HepG2 (cell line): Measurements from ENCODE around the gene TTYH2. TPM values are rescaled to one million over a fixed set of nuclear protein-coding genes. Genes with fewer than 3 reads are reported as not detected.

ENCODE experiments used
- ATAC-seq: fragments of 200-7000 bp; cut with Tn5 transposase; 3 replicates; pipeline ENCODE4 v1.9.1; 2020; ENCODE audit warnings: mild to moderate bottlenecking, moderate library complexity
- BruUV-seq: library from RNA; stranded (reverse); fragments of 400-500 nt; replicated peaks from 2 replicates; lab custom pipeline; 2021; lab: Mats Ljungman, UMichigan
- CTCF ChIA-PET: fragments of 300-600 bp; formaldehyde crosslinking; extraction: SDS; loops from one replicate; lab custom pipeline; 2021; ENCODE audit warnings: low total read pairs, inconsistent platforms, low intra/inter-chr PET ratio; lab: Yijun Ruan, JAX
- POLR2A ChIA-PET: fragments of 350-600 bp; sonication (Branson Sonifier 250); formaldehyde crosslinking; loops from one replicate; lab custom pipeline; 2020; ENCODE audit warnings: antibody characterized with exemption, inconsistent platforms; lab: Yijun Ruan, JAX
- DNase-seq: peaks from one replicate; pipeline ENCODE4 v3.0.0-alpha.2; 2015; ENCODE audit warnings: low spot score
- FAIRE-seq: peaks from 3 replicates; lab custom pipeline; 2011; peaks lifted over from hg19 to GRCh38; lab: Jason Lieb, UNC
- H2AFZ ChIP-seq: one replicate; pipeline ENCODE4 v1.6.1; 2011; ENCODE audit warnings: low read length, inconsistent platforms
- H3K27ac ChIP-seq: fragments of 300-600 bp; 3 replicates; pipeline ENCODE4 v1.8.0; 2011; ENCODE audit warnings: mixed run types, mild to moderate bottlenecking, mixed read lengths, low read length, inconsistent platforms; ENCODE audit not compliant: insufficient read depth; ENCODE audit errors: extremely low read length
- H3K27me3 ChIP-seq, 2 experiments: fragments of 200-600 bp in 1 of 2; 2 replicates in 1 of 2; 3 replicates in 1 of 2; pipeline versions ENCODE4 v1.6.0 to v1.8.0; 2011; ENCODE audit warnings: low read length in 2 of 2, mild to moderate bottlenecking in 2 of 2, moderate library complexity in 2 of 2, inconsistent platforms in 1 of 2; ENCODE audit not compliant: insufficient read depth in 2 of 2, control insufficient read depth in 1 of 2
- H3K36me3 ChIP-seq, 2 experiments: fragments of 200-600 bp in 1 of 2; replicated peaks in 1 of 2; 2 replicates in 1 of 2; 3 replicates in 1 of 2; pipeline versions ENCODE4 v1.5.1 to v1.8.0; 2011; ENCODE audit warnings: low read length in 2 of 2, inconsistent platforms in 1 of 2; ENCODE audit not compliant: insufficient read depth in 2 of 2, control insufficient read depth in 1 of 2
- H3K4me1 ChIP-seq: 2 replicates; pipeline ENCODE4 v1.5.1; 2012; ENCODE audit warnings: low read length, inconsistent platforms; ENCODE audit not compliant: insufficient read depth
- H3K4me2 ChIP-seq: 2 replicates; pipeline ENCODE4 v1.6.0; 2011; ENCODE audit warnings: low read depth, low read length, inconsistent platforms
- H3K4me3 ChIP-seq, 3 experiments: fragments of 200-600 bp in 1 of 3; sonication (generic), shearing (Covaris generic) in 1 of 3; replicated peaks in 1 of 3; 2 replicates each; pipeline ENCODE4 v1.5.1; 2011 to 2016; ENCODE audit warnings: low read length in 3 of 3, inconsistent platforms in 2 of 3, low read depth in 2 of 3, mild to moderate bottlenecking in 2 of 3, control low read depth in 1 of 3, mixed read lengths in 1 of 3; ENCODE audit not compliant: insufficient read depth in 1 of 3
- H3K79me2 ChIP-seq: one replicate; pipeline ENCODE4 v1.6.1; 2011; ENCODE audit warnings: low read length, inconsistent platforms; ENCODE audit not compliant: insufficient read depth
- H3K9ac ChIP-seq: 2 replicates; pipeline ENCODE4 v1.6.0; 2011; ENCODE audit warnings: mild to moderate bottlenecking, low read depth, low read length, inconsistent platforms; ENCODE audit not compliant: insufficient read depth
- H3K9me3 ChIP-seq: 2 replicates; pipeline ENCODE4 v1.5.1; 2012; ENCODE audit warnings: mild to moderate bottlenecking, low read length
- H4K20me1 ChIP-seq: 2 replicates; pipeline ENCODE4 v1.6.0; 2011; ENCODE audit warnings: inconsistent platforms, mild to moderate bottlenecking, low read length, moderate library complexity; ENCODE audit not compliant: insufficient read depth
- AHDC1 ChIP-seq: sonication (generic); formaldehyde crosslinking; IDR thresholded peaks from 2 replicates; pipeline ENCODE4 v1.5.1; 2020; ENCODE audit warnings: mild to moderate bottlenecking, missing genetic modification reagents, borderline replicate concordance
- MYNN ChIP-seq: sonication (generic); formaldehyde crosslinking; IDR thresholded peaks from 2 replicates; pipeline ENCODE4 v1.4.0; 2020; ENCODE audit warnings: mild to moderate bottlenecking, low read depth, missing genetic modification reagents
- POGK ChIP-seq: sonication (generic); formaldehyde crosslinking; conservative IDR thresholded peaks from 2 replicates; pipeline ENCODE4 v1.8.0; 2022; ENCODE audit warnings: mild to moderate bottlenecking, moderate library complexity, missing genetic modification reagents
- SIX4 ChIP-seq: sonication (generic); formaldehyde crosslinking; IDR thresholded peaks from 2 replicates; pipeline ENCODE4 v1.4.0; 2020; ENCODE audit warnings: missing genetic modification reagents
- SP1 ChIP-seq, 2 experiments: fragments of 450-650 bp in 1 of 2; sonication (generic) in 1 of 2; formaldehyde crosslinking in 1 of 2; IDR thresholded peaks; 2 replicates each; pipeline versions ENCODE4 v1.4.0 to v1.6.1; 2016 to 2020; ENCODE audit warnings: missing genetic modification reagents in 1 of 2
- SYNCRIP ChIP-seq: fragments of 200-400 bp; formaldehyde crosslinking; IDR thresholded peaks from 2 replicates; pipeline ENCODE4 v1.6.1; 2018; ENCODE audit warnings: mild to moderate bottlenecking, low read depth, low read length; ENCODE audit not compliant: insufficient read depth
- ZBTB26 ChIP-seq: IDR thresholded peaks from 2 replicates; pipeline ENCODE4 v1.6.1; 2016; ENCODE audit warnings: missing compliant biosample characterization, missing genetic modification reagents, borderline replicate concordance
- ZBTB43 ChIP-seq: sonication (generic); formaldehyde crosslinking; conservative IDR thresholded peaks from 2 replicates; pipeline ENCODE4 v1.4.0; 2020; ENCODE audit warnings: missing genetic modification reagents
- ZNF281 ChIP-seq: sonication (generic); formaldehyde crosslinking; IDR thresholded peaks from 2 replicates; pipeline ENCODE4 v1.4.0; 2020; ENCODE audit warnings: missing genetic modification reagents, borderline replicate concordance
- ZNF672 ChIP-seq: sonication (generic); formaldehyde crosslinking; IDR thresholded peaks from 2 replicates; pipeline ENCODE4 v1.8.1; 2022; ENCODE audit warnings: missing genetic modification reagents
- WGBS: methylation state at CpG from one replicate; pipeline ENCODE4 v1.1.6; 2017; ENCODE audit warnings: low lambda C conversion rate; 5-methylcytosine and 5-hydroxymethylcytosine counted together
- in situ Hi-C: cut with HindIII; loops from 2 replicates; pipeline ENCODE4 v1.10.0; 2017; ENCODE audit warnings: low pct_unique_long_range_greater_than_20kb; ENCODE audit not compliant: extremely low pct_ligation_motif_present
- intact Hi-C: fragments of 100-400 bp; cut with micrococcal nuclease; formaldehyde crosslinking; loops from one replicate; pipeline ENCODE4 v1.10.0; 2022; ENCODE audit not compliant: unreplicated experiment
- polyA plus RNA-seq, 8 experiments: library from polyadenylated mRNA; depleted of rRNA in 3 of 8; stranded (reverse) in 7 of 8; unstranded in 1 of 8; fragments of >200 nt; fragmentation: Illumina TruSeq in 4 of 8; extraction: Trizol in 4 of 8; gene quantifications; 2 replicates each; pipeline versions ENCODE4 v1.2.1 to v1.2.3, GENCODE V29; 2011 to 2016; ENCODE audit warnings: low read depth in 4 of 8, missing spikeins in 1 of 8, mixed read lengths in 1 of 8; ENCODE audit not compliant: insufficient read depth in 1 of 8
- total RNA-seq, 5 experiments: library from RNA; depleted of rRNA; stranded (reverse); fragments of >200 nt; fragmentation: Illumina TruSeq; extraction: Trizol; gene quantifications; 2 replicates each; pipeline ENCODE4 v1.2.3, GENCODE V29; 2016; ENCODE audit warnings: low read depth in 1 of 5

The TTYH2 gene
- total and polyA plus RNA-seq, 2 of the 13 experiments (the other 11 are each of a cell fraction or from before 2014, with no cell fraction given) = 0.77 to 0.96 TPM

GRCh38 chr17:74298778-74299177 is 85.4 kb downstream of the TTYH2 start:
- no peaks in the 10 kb centered on the region for H4K20me1 ChIP-seq
- 25% methylated on average over 7 of the region's 7 CpGs for WGBS
- no peaks in the 10 kb centered on the region for H3K79me2 ChIP-seq
- BruUV-seq = no TSS peak
- no peak overlapping the region for H2AFZ ChIP-seq
- H3K4me3 ChIP-seq = no peak overlapping the region
- intact Hi-C loops (no loop called here), in situ Hi-C loops (no loop called here)
- no peak overlapping the region for H3K9ac ChIP-seq
- H3K27ac ChIP-seq = no peak overlapping the region
- no peaks in the 10 kb centered on the region for H3K9me3 ChIP-seq
- H3K4me1 ChIP-seq = peaks cover 8% of the 10 kb centered on the region; the same call in 1 of the 2 replicates
- H3K36me3 ChIP-seq = no peaks in the 10 kb centered on the region
- ChIA-PET CTCF (no interaction called here), POLR2A (no interaction called here)
- no peak for FAIRE-seq
- DNase-seq = no peak
- peaks cover 10 to 18% of the 10 kb centered on the region in 2 experiments for H3K27me3 ChIP-seq
- no peak overlapping the region for H3K4me2 ChIP-seq
- ATAC-seq = no peak
- TF ChIP-seq POGK (CRISPR knock-in tag) (no peak), ZBTB26 (CRISPR knock-in tag) (no peak), SYNCRIP (no peak), SP1 (IDR thresholded peaks at IDR 0.05) (no peak), SP1 (CRISPR knock-in tag; IDR thresholded peaks at IDR 0.05) (no peak), AHDC1 (CRISPR knock-in tag) (no peak), MYNN (CRISPR knock-in tag) (no peak), SIX4 (CRISPR knock-in tag) (no peak), ZNF672 (CRISPR knock-in tag) (no peak), ZNF281 (CRISPR knock-in tag) (no peak), ZBTB43 (no peak)
